22Rv1 (cell line): ENCODE data around the gene EGFR.

Source experiments
- ZFX ChIP-seq: fragments of 450-650 bp; IDR thresholded peaks from 2 replicates; pipeline ENCODE4 v1.6.1; 2017; ENCODE audit warnings: antibody characterized with exemption, borderline replicate concordance
- TF ChIP-seq, protein P1 (sequence below): fragments of 450-650 bp; IDR thresholded peaks from 2 replicates; pipeline ENCODE4 v1.5.1; 2017; ENCODE audit warnings: mild to moderate bottlenecking

DNA sequence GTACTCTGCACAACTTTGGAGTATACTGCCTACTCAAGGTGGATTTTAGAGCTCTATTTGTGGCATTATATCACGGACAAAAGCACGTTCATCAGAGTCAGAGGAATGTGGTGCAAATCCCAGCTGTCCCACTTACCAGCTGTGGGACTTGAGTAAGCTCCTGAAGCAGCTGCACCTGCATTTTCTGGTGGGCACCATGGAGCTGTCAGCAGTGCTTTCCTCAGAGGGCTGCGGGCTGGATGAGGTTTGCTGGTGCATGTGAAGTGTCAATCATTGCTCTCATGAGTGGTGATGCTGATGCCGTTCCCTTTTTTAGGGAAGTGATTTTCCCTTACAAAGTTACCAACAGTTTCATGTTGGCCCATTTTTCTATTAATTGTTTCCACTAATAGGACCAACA, 53.4 kb downstream of the EGFR start:
- TF ChIP-seq, protein P1, sequence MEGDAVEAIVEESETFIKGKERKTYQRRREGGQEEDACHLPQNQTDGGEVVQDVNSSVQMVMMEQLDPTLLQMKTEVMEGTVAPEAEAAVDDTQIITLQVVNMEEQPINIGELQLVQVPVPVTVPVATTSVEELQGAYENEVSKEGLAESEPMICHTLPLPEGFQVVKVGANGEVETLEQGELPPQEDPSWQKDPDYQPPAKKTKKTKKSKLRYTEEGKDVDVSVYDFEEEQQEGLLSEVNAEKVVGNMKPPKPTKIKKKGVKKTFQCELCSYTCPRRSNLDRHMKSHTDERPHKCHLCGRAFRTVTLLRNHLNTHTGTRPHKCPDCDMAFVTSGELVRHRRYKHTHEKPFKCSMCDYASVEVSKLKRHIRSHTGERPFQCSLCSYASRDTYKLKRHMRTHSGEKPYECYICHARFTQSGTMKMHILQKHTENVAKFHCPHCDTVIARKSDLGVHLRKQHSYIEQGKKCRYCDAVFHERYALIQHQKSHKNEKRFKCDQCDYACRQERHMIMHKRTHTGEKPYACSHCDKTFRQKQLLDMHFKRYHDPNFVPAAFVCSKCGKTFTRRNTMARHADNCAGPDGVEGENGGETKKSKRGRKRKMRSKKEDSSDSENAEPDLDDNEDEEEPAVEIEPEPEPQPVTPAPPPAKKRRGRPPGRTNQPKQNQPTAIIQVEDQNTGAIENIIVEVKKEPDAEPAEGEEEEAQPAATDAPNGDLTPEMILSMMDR: no peak
- no peak for TF ChIP-seq ZFX
